GM12892 (cell line): ENCODE data around the gene KCNQ1OT1.

Experiments
- POLR2A ChIP-seq: IDR thresholded peaks from 2 replicates; pipeline ENCODE4 v1.6.1; 2011; ENCODE audit warnings: low read depth, low read length, control low read depth
- POLR2AphosphoS5 ChIP-seq: IDR thresholded peaks from 2 replicates; pipeline ENCODE4 v1.6.1; 2011; ENCODE audit warnings: low read depth, low read length, control low read depth
- TAF1 ChIP-seq: IDR thresholded peaks from 2 replicates; pipeline ENCODE4 v1.6.1; 2011; ENCODE audit warnings: low read depth, mild to moderate bottlenecking, control low read depth, low read length, borderline replicate concordance

DNA sequence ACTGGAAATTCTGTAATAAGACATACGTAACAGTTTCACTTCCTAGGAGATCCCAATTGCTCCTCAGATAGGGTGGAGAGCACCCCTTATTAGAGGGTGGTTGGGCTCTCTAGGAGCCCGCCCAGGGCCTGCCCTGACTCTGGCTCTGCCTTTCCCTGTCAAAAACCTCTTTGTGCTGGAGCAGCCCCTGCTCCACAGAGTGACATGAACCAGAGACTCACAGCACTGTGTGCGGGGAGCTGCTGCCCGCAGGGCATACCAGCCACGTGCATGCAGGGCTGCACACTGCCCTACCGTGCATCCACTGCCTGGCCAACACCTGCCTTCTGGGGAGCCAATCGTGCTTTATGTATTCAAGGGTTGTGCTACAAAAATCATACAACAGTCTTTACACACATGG, 24.3 kb downstream of the KCNQ1OT1 start:
- TF ChIP-seq POLR2A (no peak), POLR2AphosphoS5 (no peak), TAF1 (no peak)
